ENCODE measurements around the gene HCFC1R1. TPM values are rescaled to one million over a fixed set of nuclear protein-coding genes. Genes with fewer than 3 reads are reported as not detected.

The HCFC1R1 gene
- total RNA-seq, 1 donor from 2014 or later = 47.0 TPM

GRCh38 chr16:3007059-3007956, 16.4 kb downstream of the HCFC1R1 start:
- peaks cover 17% of the 10 kb centered on the region for H3K4me1 Mint-ChIP-seq (ENCODE audit: low read depth, unreplicated experiment)
- no peaks in the 10 kb centered on the region for H3K9me3 Mint-ChIP-seq (ENCODE audit: unreplicated experiment)
- no peak overlapping the region for H3K4me3 Mint-ChIP-seq (ENCODE audit: unreplicated experiment)
- FAIRE-seq = no peak
- no peaks in the 10 kb centered on the region for H3K79me2 ChIP-seq (ENCODE audit: insufficient read depth, low read length)
- H3K4me1 ChIP-seq (ENCODE audit: insufficient read depth, low read length) = peaks cover 15% of the 10 kb centered on the region
- no peaks in the 10 kb centered on the region for H3K9me3 ChIP-seq (ENCODE audit: insufficient read depth, low read depth, low read length)
- peaks cover 5% of the 10 kb centered on the region for H4K20me1 ChIP-seq (ENCODE audit: insufficient read depth, low read length)
- H3K27me3 ChIP-seq (ENCODE audit: insufficient read depth, low read length) = peaks cover 34% of the 10 kb centered on the region
- no peak overlapping the region for H3K27ac Mint-ChIP-seq (ENCODE audit: unreplicated experiment)
- no peak for DNase-seq (ENCODE audit: low read depth)
- no peak overlapping the region for H3K4me2 ChIP-seq (ENCODE audit: low read length)
- no peak overlapping the region for H2AFZ ChIP-seq (ENCODE audit: low read depth, low read length)
- TF ChIP-seq CTCF (IDR thresholded peaks at IDR 0.05; ENCODE audit: insufficient read depth, low read depth, low read length) (no peak), EZH2 (IDR thresholded peaks at IDR 0.05; ENCODE audit: insufficient read depth, low read length) (no peak)
- H3K36me3 ChIP-seq (ENCODE audit: insufficient read depth, low read length) = no peaks in the 10 kb centered on the region
- H3K27ac ChIP-seq (ENCODE audit: low read depth, low read length) = no peak overlapping the region
- peaks cover 2% of the 10 kb centered on the region for H3K27me3 Mint-ChIP-seq (ENCODE audit: low read depth, unreplicated experiment)
- no peaks in the 10 kb centered on the region for H3K36me3 Mint-ChIP-seq (ENCODE audit: low read depth, unreplicated experiment)
- no peak overlapping the region for H3K4me3 ChIP-seq (ENCODE audit: insufficient read depth, low read depth, low read length)
- H3K9ac ChIP-seq (ENCODE audit: low read length) = no peak overlapping the region

- Histone ChIP-seq H3K27ac (ENCODE audit: low read depth, low read length) (no peak overlapping the region), H4K20me1 (ENCODE audit: insufficient read depth, low read length) (no peaks in the 10 kb centered on the region), H3K9me3 (ENCODE audit: insufficient read depth, low read depth, low read length) (no peaks in the 10 kb centered on the region), H2AFZ (ENCODE audit: low read depth, low read length) (no peak overlapping the region), H3K4me1 (ENCODE audit: insufficient read depth, low read length) (peaks cover 10% of the 10 kb centered on the region), H3K36me3 (ENCODE audit: insufficient read depth, low read length) (no peaks in the 10 kb centered on the region), H3K27me3 (ENCODE audit: insufficient read depth, low read length) (peaks cover 30% of the 10 kb centered on the region), H3K4me3 (ENCODE audit: insufficient read depth, low read depth, low read length) (no peak overlapping the region), H3K4me2 (ENCODE audit: low read length) (peak overlapping the region; percentile 20), H3K9ac (ENCODE audit: low read length) (no peak overlapping the region), H3K79me2 (ENCODE audit: insufficient read depth, low read length) (no peaks in the 10 kb centered on the region)
- FAIRE-seq (no peak), DNase-seq (ENCODE audit: low read depth) (no peak)
- H3K36me3 Mint-ChIP-seq (ENCODE audit: low read depth, unreplicated experiment) = no peaks in the 10 kb centered on the region
- H3K4me3 Mint-ChIP-seq (ENCODE audit: unreplicated experiment) = peak overlapping the region; percentile 79
- peaks cover 4% of the 10 kb centered on the region for H3K27me3 Mint-ChIP-seq (ENCODE audit: low read depth, unreplicated experiment)
- H3K4me1 Mint-ChIP-seq (ENCODE audit: low read depth, unreplicated experiment) = peaks cover 17% of the 10 kb centered on the region
- TF ChIP-seq CTCF (IDR thresholded peaks at IDR 0.05; ENCODE audit: insufficient read depth, low read depth, low read length) (no peak), EZH2 (IDR thresholded peaks at IDR 0.05; ENCODE audit: insufficient read depth, low read length) (peak; percentile 65)
- no peak overlapping the region for H3K27ac Mint-ChIP-seq (ENCODE audit: unreplicated experiment)
- no peaks in the 10 kb centered on the region for H3K9me3 Mint-ChIP-seq (ENCODE audit: unreplicated experiment)
These were observed 18.9 kb downstream of the HCFC1R1 start for GRCh38 chr16:3004781-3005284.

- no peak overlapping the region for H3K27ac ChIP-seq (ENCODE audit: low read depth, low read length)
- H3K9me3 ChIP-seq (ENCODE audit: insufficient read depth, low read depth, low read length) = no peaks in the 10 kb centered on the region
These were observed 19.4 kb downstream of the HCFC1R1 start for GRCh38 chr16:3004319-3004718.

More at GRCh38 chr16:3004319-3004718, 19.4 kb downstream of the HCFC1R1 start:
- Histone ChIP-seq H3K4me3 (ENCODE audit: insufficient read depth, low read depth, low read length) (no peak overlapping the region), H2AFZ (ENCODE audit: low read depth, low read length) (no peak overlapping the region), H3K4me1 (ENCODE audit: insufficient read depth, low read length) (peaks cover 6% of the 10 kb centered on the region), H3K4me2 (ENCODE audit: low read length) (peak overlapping the region; percentile 58), H3K36me3 (ENCODE audit: insufficient read depth, low read length) (no peaks in the 10 kb centered on the region), H3K79me2 (ENCODE audit: insufficient read depth, low read length) (no peaks in the 10 kb centered on the region), H3K9ac (ENCODE audit: low read length) (no peak overlapping the region), H3K27me3 (ENCODE audit: insufficient read depth, low read length) (peaks cover 33% of the 10 kb centered on the region), H4K20me1 (ENCODE audit: insufficient read depth, low read length) (no peaks in the 10 kb centered on the region)
- DNase-seq (ENCODE audit: low read depth) = no peak
- TF ChIP-seq EZH2 (IDR thresholded peaks at IDR 0.05; ENCODE audit: insufficient read depth, low read length) (no peak), CTCF (IDR thresholded peaks at IDR 0.05; ENCODE audit: insufficient read depth, low read depth, low read length) (no peak)
- H3K27me3 Mint-ChIP-seq (ENCODE audit: low read depth, unreplicated experiment) = peaks cover 8% of the 10 kb centered on the region
- H3K4me1 Mint-ChIP-seq (ENCODE audit: low read depth, unreplicated experiment) = peaks cover 14% of the 10 kb centered on the region
- no peaks in the 10 kb centered on the region for H3K9me3 Mint-ChIP-seq (ENCODE audit: unreplicated experiment)
- H3K36me3 Mint-ChIP-seq (ENCODE audit: low read depth, unreplicated experiment) = no peaks in the 10 kb centered on the region
- no peak overlapping the region for H3K4me3 Mint-ChIP-seq (ENCODE audit: unreplicated experiment)
- H3K27ac Mint-ChIP-seq (ENCODE audit: unreplicated experiment) = no peak overlapping the region
- no peak for FAIRE-seq
